HL-60 (cell line): ENCODE data around the gene PTS.

ENCODE experiments used
- POLR2AphosphoS5 ChIP-seq: IDR thresholded peaks from 2 replicates; pipeline ENCODE4 v1.6.1; 2012; ENCODE audit warnings: low read depth
- SPI1 ChIP-seq: IDR thresholded peaks from 2 replicates; pipeline ENCODE4 v1.6.1; 2012; ENCODE audit warnings: low read depth, mild to moderate bottlenecking, borderline replicate concordance
- TF ChIP-seq, protein P1 (sequence below): IDR thresholded peaks from one replicate; pipeline ENCODE4 v1.5.1; 2011; ENCODE audit warnings: low read length, control low read depth, inconsistent platforms; ENCODE audit not compliant: insufficient read depth
- TF ChIP-seq, protein P2 (sequence below): IDR thresholded peaks from 2 replicates; pipeline ENCODE4 v1.6.1; 2012; ENCODE audit warnings: low read depth; ENCODE audit not compliant: insufficient replicate concordance

DNA sequence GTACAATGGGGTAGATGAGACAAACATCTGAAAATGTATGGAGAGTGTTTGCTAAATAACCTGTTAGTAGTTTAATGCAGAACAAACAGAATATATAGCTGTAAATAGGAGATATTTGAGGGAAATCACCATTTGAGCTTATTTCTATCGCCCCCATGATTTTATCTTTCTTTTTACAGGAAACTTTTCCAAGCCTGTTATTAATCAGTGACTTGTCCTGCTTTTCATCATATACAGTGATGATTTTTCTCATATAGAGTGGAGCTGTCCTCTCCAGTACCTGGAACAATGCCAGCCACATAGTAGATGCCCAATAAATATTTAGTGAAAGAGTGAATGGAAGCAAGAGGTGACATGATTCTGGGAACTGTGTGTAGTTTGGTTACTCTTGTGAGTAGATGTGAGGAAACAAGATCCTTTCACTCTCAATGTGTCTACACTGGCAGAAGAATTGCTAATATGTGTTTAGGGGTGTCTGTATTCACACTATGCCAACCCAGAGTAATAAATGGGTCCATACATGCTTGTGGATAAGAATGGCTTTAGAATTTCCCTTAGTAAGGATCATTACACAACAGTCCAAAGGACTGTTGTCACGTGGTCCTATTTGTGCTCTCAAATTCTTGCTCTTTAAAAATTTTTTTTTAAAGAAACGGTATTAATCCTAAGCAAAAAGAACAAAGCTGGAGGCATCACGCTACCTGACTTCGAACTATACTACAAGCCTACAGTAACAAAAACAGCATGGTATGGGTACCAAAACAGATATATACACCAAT, 2.3 kb upstream of the PTS start:
- TF ChIP-seq, protein P1, sequence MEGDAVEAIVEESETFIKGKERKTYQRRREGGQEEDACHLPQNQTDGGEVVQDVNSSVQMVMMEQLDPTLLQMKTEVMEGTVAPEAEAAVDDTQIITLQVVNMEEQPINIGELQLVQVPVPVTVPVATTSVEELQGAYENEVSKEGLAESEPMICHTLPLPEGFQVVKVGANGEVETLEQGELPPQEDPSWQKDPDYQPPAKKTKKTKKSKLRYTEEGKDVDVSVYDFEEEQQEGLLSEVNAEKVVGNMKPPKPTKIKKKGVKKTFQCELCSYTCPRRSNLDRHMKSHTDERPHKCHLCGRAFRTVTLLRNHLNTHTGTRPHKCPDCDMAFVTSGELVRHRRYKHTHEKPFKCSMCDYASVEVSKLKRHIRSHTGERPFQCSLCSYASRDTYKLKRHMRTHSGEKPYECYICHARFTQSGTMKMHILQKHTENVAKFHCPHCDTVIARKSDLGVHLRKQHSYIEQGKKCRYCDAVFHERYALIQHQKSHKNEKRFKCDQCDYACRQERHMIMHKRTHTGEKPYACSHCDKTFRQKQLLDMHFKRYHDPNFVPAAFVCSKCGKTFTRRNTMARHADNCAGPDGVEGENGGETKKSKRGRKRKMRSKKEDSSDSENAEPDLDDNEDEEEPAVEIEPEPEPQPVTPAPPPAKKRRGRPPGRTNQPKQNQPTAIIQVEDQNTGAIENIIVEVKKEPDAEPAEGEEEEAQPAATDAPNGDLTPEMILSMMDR: no peak
- TF ChIP-seq POLR2AphosphoS5 (no peak), SPI1 (no peak)
- TF ChIP-seq, protein P2, sequence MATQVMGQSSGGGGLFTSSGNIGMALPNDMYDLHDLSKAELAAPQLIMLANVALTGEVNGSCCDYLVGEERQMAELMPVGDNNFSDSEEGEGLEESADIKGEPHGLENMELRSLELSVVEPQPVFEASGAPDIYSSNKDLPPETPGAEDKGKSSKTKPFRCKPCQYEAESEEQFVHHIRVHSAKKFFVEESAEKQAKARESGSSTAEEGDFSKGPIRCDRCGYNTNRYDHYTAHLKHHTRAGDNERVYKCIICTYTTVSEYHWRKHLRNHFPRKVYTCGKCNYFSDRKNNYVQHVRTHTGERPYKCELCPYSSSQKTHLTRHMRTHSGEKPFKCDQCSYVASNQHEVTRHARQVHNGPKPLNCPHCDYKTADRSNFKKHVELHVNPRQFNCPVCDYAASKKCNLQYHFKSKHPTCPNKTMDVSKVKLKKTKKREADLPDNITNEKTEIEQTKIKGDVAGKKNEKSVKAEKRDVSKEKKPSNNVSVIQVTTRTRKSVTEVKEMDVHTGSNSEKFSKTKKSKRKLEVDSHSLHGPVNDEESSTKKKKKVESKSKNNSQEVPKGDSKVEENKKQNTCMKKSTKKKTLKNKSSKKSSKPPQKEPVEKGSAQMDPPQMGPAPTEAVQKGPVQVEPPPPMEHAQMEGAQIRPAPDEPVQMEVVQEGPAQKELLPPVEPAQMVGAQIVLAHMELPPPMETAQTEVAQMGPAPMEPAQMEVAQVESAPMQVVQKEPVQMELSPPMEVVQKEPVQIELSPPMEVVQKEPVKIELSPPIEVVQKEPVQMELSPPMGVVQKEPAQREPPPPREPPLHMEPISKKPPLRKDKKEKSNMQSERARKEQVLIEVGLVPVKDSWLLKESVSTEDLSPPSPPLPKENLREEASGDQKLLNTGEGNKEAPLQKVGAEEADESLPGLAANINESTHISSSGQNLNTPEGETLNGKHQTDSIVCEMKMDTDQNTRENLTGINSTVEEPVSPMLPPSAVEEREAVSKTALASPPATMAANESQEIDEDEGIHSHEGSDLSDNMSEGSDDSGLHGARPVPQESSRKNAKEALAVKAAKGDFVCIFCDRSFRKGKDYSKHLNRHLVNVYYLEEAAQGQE: no peak
